ENCODE results near the gene PDK3. TPM values are rescaled to one million over a fixed set of nuclear protein-coding genes. Genes with fewer than 3 reads are reported as not detected.

Gene PDK3
- 8.5 TPM for polyA plus RNA-seq (2013, experiment 1 of 2)
- polyA plus RNA-seq (2013, experiment 2 of 2): 9.7 TPM

- 0 to 1% methylated on average over 36 to 38 of the region's 83 CpGs for WGBS, 2 experiments (ENCODE audit: insufficient coverage in 2 of 2)
- H3K4me1 ChIP-seq (ENCODE audit: control insufficient read depth, insufficient read depth, low read length, poor library complexity, severe bottlenecking): peaks cover 3% of the 10 kb centered on the region
- H3K36me3 ChIP-seq (ENCODE audit: control insufficient read depth, insufficient read depth, low read length): no peaks in the 10 kb centered on the region
- peak within 1 kb of the TSS; percentile 54 for H3K4me3 ChIP-seq (ENCODE audit: extremely low read depth, insufficient read depth, low read length, poor library complexity, severe bottlenecking)
- H3K27ac ChIP-seq (ENCODE audit: low read depth, low read length, severe bottlenecking): peak within 1 kb of the TSS; percentile 16
- H3K9me3 ChIP-seq (ENCODE audit: control insufficient read depth, low read length): no peaks in the 10 kb centered on the region
Observed at GRCh38 chrX:24464836-24465531, at the start of gene PDK3. Gene PDK3, plus strand, starts transcription at chrX:24465286. Its CDS starts 170 bp downstream, at chrX:24465456.

GRCh38 chrX:24415921-24416320 is 49.2 kb upstream of the PDK3 start:
- Histone ChIP-seq H3K4me1 (ENCODE audit: control insufficient read depth, insufficient read depth, low read length, poor library complexity, severe bottlenecking) (no peaks in the 10 kb centered on the region), H3K9me3 (ENCODE audit: control insufficient read depth, low read length) (no peaks in the 10 kb centered on the region), H3K4me3 (ENCODE audit: extremely low read depth, insufficient read depth, low read length, poor library complexity, severe bottlenecking) (no peak overlapping the region), H3K36me3 (ENCODE audit: control insufficient read depth, insufficient read depth, low read length) (no peaks in the 10 kb centered on the region), H3K27ac (ENCODE audit: low read depth, low read length, severe bottlenecking) (no peak overlapping the region)
- 100% methylated on average over 2 of the region's 5 CpGs; no CpG with 5 or more reads in 1 of the 2 experiments for WGBS, 2 experiments (ENCODE audit: insufficient coverage in 2 of 2)

- WGBS, 2 experiments (ENCODE audit: insufficient coverage in 2 of 2): no CpG with 5 or more reads among the region's 2 CpGs
- H3K4me1 ChIP-seq (ENCODE audit: control insufficient read depth, insufficient read depth, low read length, poor library complexity, severe bottlenecking): no peaks in the 10 kb centered on the region
- H3K9me3 ChIP-seq (ENCODE audit: control insufficient read depth, low read length): no peaks in the 10 kb centered on the region
- H3K27ac ChIP-seq (ENCODE audit: low read depth, low read length, severe bottlenecking): no peak overlapping the region
- no peaks in the 10 kb centered on the region for H3K36me3 ChIP-seq (ENCODE audit: control insufficient read depth, insufficient read depth, low read length)
- H3K4me3 ChIP-seq (ENCODE audit: extremely low read depth, insufficient read depth, low read length, poor library complexity, severe bottlenecking): no peak overlapping the region
Observed at GRCh38 chrX:24423960-24424359, 41.1 kb upstream of the PDK3 start.

- H3K27ac ChIP-seq (ENCODE audit: low read depth, low read length, severe bottlenecking): no peak overlapping the region
- H3K9me3 ChIP-seq (ENCODE audit: control insufficient read depth, low read length): no peaks in the 10 kb centered on the region
- H3K4me3 ChIP-seq (ENCODE audit: extremely low read depth, insufficient read depth, low read length, poor library complexity, severe bottlenecking): no peak overlapping the region
- no peaks in the 10 kb centered on the region for H3K4me1 ChIP-seq (ENCODE audit: control insufficient read depth, insufficient read depth, low read length, poor library complexity, severe bottlenecking)
- no CpG with 5 or more reads among the region's 8 CpGs for WGBS, 2 experiments (ENCODE audit: insufficient coverage in 2 of 2)
- no peaks in the 10 kb centered on the region for H3K36me3 ChIP-seq (ENCODE audit: control insufficient read depth, insufficient read depth, low read length)
Observed at GRCh38 chrX:24424948-24425347, 40.1 kb upstream of the PDK3 start.

- H3K36me3 ChIP-seq (ENCODE audit: control insufficient read depth, insufficient read depth, low read length): no peaks in the 10 kb centered on the region
- WGBS, 2 experiments (ENCODE audit: insufficient coverage in 2 of 2): no CpG with 5 or more reads among the region's 2 CpGs
- H3K4me1 ChIP-seq (ENCODE audit: control insufficient read depth, insufficient read depth, low read length, poor library complexity, severe bottlenecking): no peaks in the 10 kb centered on the region
- H3K9me3 ChIP-seq (ENCODE audit: control insufficient read depth, low read length): no peaks in the 10 kb centered on the region
- H3K27ac ChIP-seq (ENCODE audit: low read depth, low read length, severe bottlenecking): no peak overlapping the region
- H3K4me3 ChIP-seq (ENCODE audit: extremely low read depth, insufficient read depth, low read length, poor library complexity, severe bottlenecking): no peak overlapping the region
Observed at GRCh38 chrX:24425806-24426205, 39.3 kb upstream of the PDK3 start.

- no peaks in the 10 kb centered on the region for H3K36me3 ChIP-seq (ENCODE audit: control insufficient read depth, insufficient read depth, low read length)
- H3K4me3 ChIP-seq (ENCODE audit: extremely low read depth, insufficient read depth, low read length, poor library complexity, severe bottlenecking): no peak overlapping the region
- H3K27ac ChIP-seq (ENCODE audit: low read depth, low read length, severe bottlenecking): no peak overlapping the region
- no peaks in the 10 kb centered on the region for H3K4me1 ChIP-seq (ENCODE audit: control insufficient read depth, insufficient read depth, low read length, poor library complexity, severe bottlenecking)
- no peaks in the 10 kb centered on the region for H3K9me3 ChIP-seq (ENCODE audit: control insufficient read depth, low read length)
- WGBS, 2 experiments (ENCODE audit: insufficient coverage in 2 of 2): no CpG with 5 or more reads among the region's 2 CpGs
Observed at GRCh38 chrX:24426340-24426913, 38.7 kb upstream of the PDK3 start.

- Histone ChIP-seq H3K4me1 (ENCODE audit: control insufficient read depth, insufficient read depth, low read length, poor library complexity, severe bottlenecking) (no peaks in the 10 kb centered on the region), H3K4me3 (ENCODE audit: extremely low read depth, insufficient read depth, low read length, poor library complexity, severe bottlenecking) (no peak overlapping the region), H3K27ac (ENCODE audit: low read depth, low read length, severe bottlenecking) (no peak overlapping the region), H3K9me3 (ENCODE audit: control insufficient read depth, low read length) (no peaks in the 10 kb centered on the region), H3K36me3 (ENCODE audit: control insufficient read depth, insufficient read depth, low read length) (no peaks in the 10 kb centered on the region)
- WGBS, 2 experiments (ENCODE audit: insufficient coverage in 2 of 2): 98% methylated on average over 5 of the region's 10 CpGs; no CpG with 5 or more reads in 1 of the 2 experiments
Observed at GRCh38 chrX:24426921-24427746, 38.0 kb upstream of the PDK3 start.

GRCh38 chrX:24427747-24428019 is 37.4 kb upstream of the PDK3 start:
- Histone ChIP-seq H3K27ac (ENCODE audit: low read depth, low read length, severe bottlenecking) (no peak overlapping the region), H3K9me3 (ENCODE audit: control insufficient read depth, low read length) (no peaks in the 10 kb centered on the region), H3K36me3 (ENCODE audit: control insufficient read depth, insufficient read depth, low read length) (no peaks in the 10 kb centered on the region), H3K4me1 (ENCODE audit: control insufficient read depth, insufficient read depth, low read length, poor library complexity, severe bottlenecking) (no peaks in the 10 kb centered on the region), H3K4me3 (ENCODE audit: extremely low read depth, insufficient read depth, low read length, poor library complexity, severe bottlenecking) (no peak overlapping the region)
- WGBS, 2 experiments (ENCODE audit: insufficient coverage in 2 of 2): 100% methylated on average over 1 of the region's 1 CpG; no CpG with 5 or more reads in 1 of the 2 experiments

- no peak overlapping the region for H3K27ac ChIP-seq (ENCODE audit: low read depth, low read length, severe bottlenecking)
- no peaks in the 10 kb centered on the region for H3K4me1 ChIP-seq (ENCODE audit: control insufficient read depth, insufficient read depth, low read length, poor library complexity, severe bottlenecking)
- H3K36me3 ChIP-seq (ENCODE audit: control insufficient read depth, insufficient read depth, low read length): no peaks in the 10 kb centered on the region
- H3K4me3 ChIP-seq (ENCODE audit: extremely low read depth, insufficient read depth, low read length, poor library complexity, severe bottlenecking): no peak overlapping the region
- WGBS, 2 experiments (ENCODE audit: insufficient coverage in 2 of 2): no CpG with 5 or more reads among the region's 4 CpGs
- H3K9me3 ChIP-seq (ENCODE audit: control insufficient read depth, low read length): no peaks in the 10 kb centered on the region
Observed at GRCh38 chrX:24428516-24428915, 36.6 kb upstream of the PDK3 start.

- Histone ChIP-seq H3K4me1 (ENCODE audit: control insufficient read depth, insufficient read depth, low read length, poor library complexity, severe bottlenecking) (no peaks in the 10 kb centered on the region), H3K4me3 (ENCODE audit: extremely low read depth, insufficient read depth, low read length, poor library complexity, severe bottlenecking) (no peak overlapping the region), H3K27ac (ENCODE audit: low read depth, low read length, severe bottlenecking) (no peak overlapping the region), H3K36me3 (ENCODE audit: control insufficient read depth, insufficient read depth, low read length) (no peaks in the 10 kb centered on the region), H3K9me3 (ENCODE audit: control insufficient read depth, low read length) (no peaks in the 10 kb centered on the region)
Observed at GRCh38 chrX:24435060-24435459, 30.0 kb upstream of the PDK3 start.

GRCh38 chrX:24443918-24444317 is 21.2 kb upstream of the PDK3 start:
- no peaks in the 10 kb centered on the region for H3K9me3 ChIP-seq (ENCODE audit: control insufficient read depth, low read length)
- H3K36me3 ChIP-seq (ENCODE audit: control insufficient read depth, insufficient read depth, low read length): no peaks in the 10 kb centered on the region
- no CpG with 5 or more reads among the region's 4 CpGs for WGBS, 2 experiments (ENCODE audit: insufficient coverage in 2 of 2)
- no peak overlapping the region for H3K4me3 ChIP-seq (ENCODE audit: extremely low read depth, insufficient read depth, low read length, poor library complexity, severe bottlenecking)
- H3K27ac ChIP-seq (ENCODE audit: low read depth, low read length, severe bottlenecking): no peak overlapping the region
- H3K4me1 ChIP-seq (ENCODE audit: control insufficient read depth, insufficient read depth, low read length, poor library complexity, severe bottlenecking): no peaks in the 10 kb centered on the region
